GM12801 (cell line): Measurements from ENCODE around the gene WDFY3.

Source experiments
- TF ChIP-seq, protein P1 (sequence below): IDR thresholded peaks from one replicate; pipeline ENCODE4 v1.5.1; 2011; ENCODE audit warnings: control low read depth; ENCODE audit not compliant: insufficient read length; ENCODE audit errors: extremely low read depth

WDFY3 gene

GRCh38 chr4:84690481-84690880 lies 276.0 kb downstream of the WDFY3 start:
- TF ChIP-seq, protein P1, sequence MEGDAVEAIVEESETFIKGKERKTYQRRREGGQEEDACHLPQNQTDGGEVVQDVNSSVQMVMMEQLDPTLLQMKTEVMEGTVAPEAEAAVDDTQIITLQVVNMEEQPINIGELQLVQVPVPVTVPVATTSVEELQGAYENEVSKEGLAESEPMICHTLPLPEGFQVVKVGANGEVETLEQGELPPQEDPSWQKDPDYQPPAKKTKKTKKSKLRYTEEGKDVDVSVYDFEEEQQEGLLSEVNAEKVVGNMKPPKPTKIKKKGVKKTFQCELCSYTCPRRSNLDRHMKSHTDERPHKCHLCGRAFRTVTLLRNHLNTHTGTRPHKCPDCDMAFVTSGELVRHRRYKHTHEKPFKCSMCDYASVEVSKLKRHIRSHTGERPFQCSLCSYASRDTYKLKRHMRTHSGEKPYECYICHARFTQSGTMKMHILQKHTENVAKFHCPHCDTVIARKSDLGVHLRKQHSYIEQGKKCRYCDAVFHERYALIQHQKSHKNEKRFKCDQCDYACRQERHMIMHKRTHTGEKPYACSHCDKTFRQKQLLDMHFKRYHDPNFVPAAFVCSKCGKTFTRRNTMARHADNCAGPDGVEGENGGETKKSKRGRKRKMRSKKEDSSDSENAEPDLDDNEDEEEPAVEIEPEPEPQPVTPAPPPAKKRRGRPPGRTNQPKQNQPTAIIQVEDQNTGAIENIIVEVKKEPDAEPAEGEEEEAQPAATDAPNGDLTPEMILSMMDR = no peak

GRCh38 chr4:84689197-84689596 lies 277.3 kb downstream of the WDFY3 start:
- TF ChIP-seq, protein P1 = no peak

DNA sequence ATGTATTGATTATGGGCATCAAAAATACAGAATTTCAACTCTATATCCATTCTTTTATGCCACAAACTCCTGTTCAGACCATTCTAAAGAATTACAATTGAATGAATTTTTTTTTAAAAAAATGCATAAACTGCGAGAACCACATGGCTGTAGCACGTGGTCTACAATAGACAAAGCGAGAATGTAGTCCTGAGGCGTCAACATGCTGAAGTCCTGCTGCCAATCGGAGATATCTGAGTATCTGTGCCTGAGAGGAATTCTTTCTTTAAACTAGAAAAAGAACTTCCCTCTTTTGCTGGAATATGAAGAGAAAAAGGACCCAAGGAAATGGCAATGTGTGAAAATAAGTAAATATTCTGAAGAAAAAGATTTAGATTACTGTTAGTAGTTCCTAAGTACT lies 277.9 kb downstream of the WDFY3 start:
- TF ChIP-seq, protein P1 = no peak

DNA sequence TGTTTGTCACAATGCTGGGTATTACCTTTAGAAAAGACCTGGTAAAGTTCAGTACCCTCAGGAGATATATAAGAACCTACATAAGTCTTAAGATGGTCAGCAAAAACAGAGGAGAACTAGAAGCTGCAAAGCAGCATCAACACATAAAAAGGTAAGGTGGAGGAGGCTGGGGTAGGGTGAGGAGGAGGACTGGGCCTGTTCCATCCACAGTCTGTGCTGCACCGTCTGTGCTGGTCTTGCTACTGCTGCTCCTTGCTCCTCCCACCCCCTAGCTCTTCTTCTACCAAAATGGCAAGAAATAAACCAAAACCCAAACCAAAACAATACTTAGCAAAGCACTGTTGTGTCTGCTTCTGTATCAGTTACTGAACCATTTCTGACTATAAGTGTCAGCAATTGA lies 281.4 kb downstream of the WDFY3 start:
- TF ChIP-seq, protein P1 = no peak

DNA sequence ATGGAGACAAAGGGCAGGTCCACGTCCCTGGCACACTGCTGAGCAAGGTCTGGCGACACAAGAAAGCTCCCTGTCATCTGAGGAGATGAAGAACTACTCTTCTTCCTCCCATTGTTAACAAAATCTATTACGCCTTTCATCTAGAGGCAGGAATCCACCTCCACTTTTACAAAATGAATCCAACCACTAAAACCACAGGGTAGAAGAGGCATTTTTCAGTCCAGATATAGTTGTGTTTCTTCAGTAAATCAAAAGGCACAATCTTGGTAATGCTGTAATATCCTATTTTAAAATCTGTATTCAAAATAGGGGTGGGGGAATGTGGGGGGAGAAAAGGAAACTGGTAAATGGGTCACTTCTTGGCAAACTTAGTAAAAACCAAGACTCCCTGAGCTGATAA lies 282.1 kb downstream of the WDFY3 start:
- TF ChIP-seq, protein P1 = no peak

DNA sequence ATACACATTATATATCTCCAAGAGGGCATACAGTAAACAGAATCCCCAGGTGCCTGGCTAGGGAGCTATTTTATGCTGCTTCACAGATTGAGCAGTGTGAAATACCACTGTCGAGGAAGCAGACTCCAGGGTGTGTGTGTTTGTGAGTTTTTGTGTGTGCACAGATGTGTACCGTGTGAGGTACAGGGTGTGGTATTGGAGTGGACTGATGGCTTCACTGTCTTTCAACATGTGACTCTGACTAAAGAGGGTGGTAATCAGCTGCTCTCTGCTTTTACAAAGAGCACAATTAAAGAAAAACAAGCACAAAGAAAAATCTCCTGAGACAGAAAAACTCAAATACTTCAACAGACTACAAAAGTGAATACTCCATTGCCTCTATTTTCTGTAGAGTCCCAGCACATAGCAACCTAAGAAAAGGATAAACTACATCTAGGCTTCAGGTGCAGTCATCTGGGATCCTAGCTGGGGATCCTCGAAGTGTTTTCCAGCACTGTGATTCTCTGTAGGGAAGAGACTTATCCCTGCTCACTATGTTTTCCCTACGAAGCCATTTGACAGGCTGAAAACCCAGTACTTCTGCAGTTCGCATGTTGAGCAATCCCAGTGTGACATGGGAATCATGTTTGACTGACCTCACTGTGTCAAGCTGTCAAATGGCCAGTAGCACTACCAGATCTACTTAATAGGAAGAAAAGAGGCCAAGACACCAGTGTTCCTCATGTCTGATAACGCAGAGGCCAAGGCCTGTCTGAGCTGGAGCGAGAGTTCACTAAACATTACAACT lies 283.2 kb downstream of the WDFY3 start:
- TF ChIP-seq, protein P1 = no peak

DNA sequence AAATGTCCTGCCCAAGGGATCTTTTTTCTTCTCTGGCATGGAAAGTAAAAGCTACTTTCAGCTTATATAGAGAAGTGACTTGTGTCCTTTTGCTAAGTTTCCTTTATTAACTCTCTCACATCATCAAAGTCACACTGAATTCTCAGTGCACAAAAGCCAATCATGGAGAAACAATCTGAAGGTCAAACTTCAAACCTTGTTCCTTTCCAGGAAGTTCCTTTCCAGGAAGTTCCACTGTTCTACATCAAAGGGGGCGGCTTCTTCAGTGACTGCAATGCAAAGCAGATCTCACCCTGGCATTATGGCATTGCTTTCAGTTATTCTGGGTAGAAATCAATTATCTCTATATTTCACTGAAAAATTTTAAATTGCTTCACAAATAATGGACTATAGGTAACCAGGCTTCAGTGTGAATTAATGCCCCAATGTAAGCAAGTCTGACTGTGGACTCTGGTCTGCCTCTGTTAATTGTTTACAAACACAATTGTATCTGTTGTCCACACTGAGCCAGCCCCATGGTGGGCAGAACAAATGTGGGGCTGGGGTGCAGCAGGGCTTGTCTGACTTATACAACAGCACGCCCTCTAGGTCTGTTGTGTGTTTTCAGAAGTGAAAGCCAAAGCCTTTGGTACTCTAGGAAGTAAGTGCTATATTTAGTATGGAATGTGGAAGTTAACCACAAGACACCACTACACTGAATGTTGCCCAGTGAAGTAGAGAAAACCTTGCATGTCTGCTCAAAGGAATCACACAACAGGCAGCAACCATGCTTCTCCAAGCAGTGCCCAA lies 284.8 kb downstream of the WDFY3 start:
- TF ChIP-seq, protein P1 = no peak
